Measurements from ENCODE around the gene RHOBTB3.

The RHOBTB3 gene

GRCh38 chr5:95733107-95733665, 2.0 kb downstream of the RHOBTB3 start:
- DNase-seq = no peak

GRCh38 chr5:95734187-95734586, 3.1 kb downstream of the RHOBTB3 start:
- no peak for DNase-seq

GRCh38 chr5:95734906-95735305, 3.8 kb downstream of the RHOBTB3 start:
- DNase-seq = no peak

GRCh38 chr5:95735406-95735805, 4.3 kb downstream of the RHOBTB3 start:
- DNase-seq = no peak

GRCh38 chr5:95738072-95738471, 6.9 kb downstream of the RHOBTB3 start:
- DNase-seq = no peak

GRCh38 chr5:95738834-95739233, 7.7 kb downstream of the RHOBTB3 start:
- DNase-seq = no peak

- DNase-seq = no peak
Observed at GRCh38 chr5:95739857-95740256, 8.7 kb downstream of the RHOBTB3 start.

- no peak for DNase-seq
Observed at GRCh38 chr5:95741458-95741857, 10.3 kb downstream of the RHOBTB3 start.

GRCh38 chr5:95743232-95743631, 12.1 kb downstream of the RHOBTB3 start:
- DNase-seq = no peak

- DNase-seq = no peak
Observed at GRCh38 chr5:95743877-95744276, 12.7 kb downstream of the RHOBTB3 start.

GRCh38 chr5:95746194-95746593, 15.1 kb downstream of the RHOBTB3 start:
- DNase-seq = no peak

- no peak for DNase-seq
Observed at GRCh38 chr5:95746722-95747679, 15.9 kb downstream of the RHOBTB3 start.

GRCh38 chr5:95748133-95748532, 17.0 kb downstream of the RHOBTB3 start:
- DNase-seq = no peak

- DNase-seq = no peak
Observed at GRCh38 chr5:95754545-95754944, 23.4 kb downstream of the RHOBTB3 start.

GRCh38 chr5:95759005-95759404, 27.9 kb downstream of the RHOBTB3 start:
- no peak for DNase-seq

- no peak for DNase-seq
Observed at GRCh38 chr5:95759634-95760033, 28.5 kb downstream of the RHOBTB3 start.

- DNase-seq = no peak
Observed at GRCh38 chr5:95760273-95761191, 29.4 kb downstream of the RHOBTB3 start.

- no peak for DNase-seq
Observed at GRCh38 chr5:95761771-95762651, 30.9 kb downstream of the RHOBTB3 start.

- no peak for DNase-seq
Observed at GRCh38 chr5:95762652-95763041, 31.5 kb downstream of the RHOBTB3 start.

- no peak for DNase-seq
Observed at GRCh38 chr5:95763941-95764340, 32.8 kb downstream of the RHOBTB3 start.

GRCh38 chr5:95768731-95769130, 37.6 kb downstream of the RHOBTB3 start:
- no peak for DNase-seq

Measured in NCI-H2081 treated with DMSO at 0.1 percent for 48 hours (cell line).